HCT116 (cell line): ENCODE data around the gene SLC17A8. TPM values are rescaled to one million over a fixed set of nuclear protein-coding genes. Genes with fewer than 3 reads are reported as not detected.

Experiments used
- ATAC-seq: fragments of 200-7000 bp; cut with Tn5 transposase; 2 replicates; pipeline ENCODE4 v1.9.1; 2020; ENCODE audit warnings: mild to moderate bottlenecking, moderate library complexity
- BruUV-seq: library from RNA; stranded (reverse); fragments of 400-500 nt; replicated peaks from 2 replicates; lab custom pipeline; 2021; lab: Mats Ljungman, UMichigan
- CTCF ChIA-PET: fragments of 300-600 bp; sonication (Branson Sonifier 250); formaldehyde crosslinking; loops from one replicate; lab custom pipeline; 2021; ENCODE audit warnings: antibody characterized with exemption; lab: Charles Lee
- POLR2A ChIA-PET: fragments of 300-600, 350-600 bp; sonication (Branson Sonifier 250); formaldehyde crosslinking; loops from one replicate; lab custom pipeline; 2021; ENCODE audit warnings: antibody characterized with exemption; lab: Charles Lee
- RAD21 ChIA-PET, 2 experiments: fragments of 300-600 bp; sonication (Branson Sonifier 250); formaldehyde crosslinking; loops; one replicate each; lab custom pipeline; 2023; ENCODE audit warnings: low total read pairs in 2 of 2; ENCODE audit not compliant: uncharacterized antibody in 2 of 2, unreplicated experiment in 2 of 2, low non-redundant PET in 1 of 2; lab: Charles Lee
- DNase-seq: peaks from one replicate; pipeline ENCODE4 v3.0.0-alpha.2; 2010; ENCODE audit warnings: low read depth, low spot score
- H2AFZ ChIP-seq: fragments of 200-600 bp; shearing (Covaris generic), sonication (generic); 2 replicates; pipeline ENCODE4 v1.6.1; 2017; ENCODE audit warnings: low read depth, mixed run types, mixed read lengths, antibody characterized with exemption, low read length; ENCODE audit not compliant: poor library complexity, severe bottlenecking
- H3K27ac ChIP-seq: 2 replicates; pipeline ENCODE4 v1.5.1; 2012; ENCODE audit warnings: low read depth, low read length
- H3K27me3 ChIP-seq: fragments of 200-600 bp; sonication (generic); 2 replicates; pipeline ENCODE4 v1.6.1; 2016; ENCODE audit warnings: mixed run types, low read length, mixed read lengths; ENCODE audit not compliant: insufficient read depth
- H3K36me3 ChIP-seq, 2 experiments: fragments of 200-500 bp in 1 of 2; fragments of 200-600 bp in 1 of 2; sonication (Bioruptor generic) in 1 of 2; sonication (generic) in 1 of 2; 2 replicates each; pipeline versions ENCODE4 v1.5.1 to v1.6.1; 2014 to 2016; ENCODE audit warnings: low read length in 2 of 2, inconsistent platforms in 1 of 2, mixed read lengths in 1 of 2, mixed run types in 1 of 2; ENCODE audit not compliant: insufficient read depth in 2 of 2, control insufficient read depth in 1 of 2
- H3K4me1 ChIP-seq, 2 experiments: fragments of 200-600 bp in 1 of 2; sonication (generic) in 1 of 2; 2 replicates each; pipeline versions ENCODE4 v1.5.1 to v1.6.1; 2012 to 2017; ENCODE audit warnings: low read length in 2 of 2, inconsistent platforms in 1 of 2, mild to moderate bottlenecking in 1 of 2, mixed read lengths in 1 of 2, mixed run types in 1 of 2, moderate library complexity in 1 of 2; ENCODE audit not compliant: insufficient read depth in 2 of 2, control insufficient read depth in 1 of 2
- H3K4me2 ChIP-seq: fragments of 200-600 bp; sonication (generic); 2 replicates; pipeline ENCODE4 v1.6.1; 2017; ENCODE audit warnings: mixed run types, low read length, mixed read lengths
- H3K4me3 ChIP-seq, 2 experiments: fragments of 200-600 bp in 1 of 2; sonication (generic) in 1 of 2; replicated peaks in 1 of 2; 2 replicates each; pipeline ENCODE4 v1.5.1; 2011 to 2016; ENCODE audit warnings: low read length in 2 of 2, control low read depth in 1 of 2, low read depth in 1 of 2, mild to moderate bottlenecking in 1 of 2, mixed read lengths in 1 of 2, mixed run types in 1 of 2
- H3K79me2 ChIP-seq: fragments of 200-600 bp; sonication (generic); 2 replicates; pipeline ENCODE4 v1.6.1; 2017; ENCODE audit warnings: mild to moderate bottlenecking, mixed run types, low read length, moderate library complexity, mixed read lengths; ENCODE audit not compliant: insufficient read depth
- H3K9ac ChIP-seq: fragments of 200-600 bp; sonication (generic); 2 replicates; pipeline ENCODE4 v1.6.1; 2016; ENCODE audit warnings: low read length, mixed read lengths
- H3K9me2 ChIP-seq: fragments of 200-600 bp; sonication (generic), shearing (Covaris generic); 2 replicates; pipeline ENCODE4 v1.6.1; 2017; ENCODE audit warnings: mixed run types, mild to moderate bottlenecking, moderate library complexity; ENCODE audit not compliant: insufficient read depth
- H3K9me3 ChIP-seq, 2 experiments: fragments of 200-500 bp in 1 of 2; fragments of 200-600 bp in 1 of 2; sonication (Bioruptor generic) in 1 of 2; sonication (generic) in 1 of 2; 2 replicates each; pipeline ENCODE4 v1.6.1; 2014 to 2017; ENCODE audit warnings: low read length in 2 of 2, mixed read lengths in 2 of 2, inconsistent platforms in 1 of 2, low read depth in 1 of 2, mild to moderate bottlenecking in 1 of 2, mixed run types in 1 of 2, moderate library complexity in 1 of 2; ENCODE audit not compliant: control insufficient read depth in 1 of 2, insufficient read depth in 1 of 2
- H4K20me1 ChIP-seq: fragments of 200-600 bp; sonication (generic), shearing (Covaris generic); 2 replicates; pipeline ENCODE4 v1.6.1; 2017; ENCODE audit warnings: mixed run types, mild to moderate bottlenecking, moderate library complexity; ENCODE audit not compliant: insufficient read depth
- ATF3 ChIP-seq: IDR thresholded peaks from 2 replicates; pipeline ENCODE4 v1.6.1; 2012
- CBX3 ChIP-seq: IDR thresholded peaks from 2 replicates; pipeline ENCODE4 v1.6.1; 2012; ENCODE audit warnings: low read depth
- CEBPB ChIP-seq: IDR thresholded peaks from 2 replicates; pipeline ENCODE4 v1.6.1; 2012; ENCODE audit warnings: low read depth
- CTCF ChIP-seq, 3 experiments: fragments of 200-600 bp in 1 of 3; sonication (generic) in 1 of 3; IDR thresholded peaks in 2 of 3; conservative IDR thresholded peaks in 1 of 3; 2 replicates each; pipeline ENCODE4 v1.5.1; 2012 to 2017; ENCODE audit warnings: low read depth in 2 of 3, low read length in 2 of 3, antibody characterized with exemption in 1 of 3, borderline replicate concordance in 1 of 3, control low read depth in 1 of 3, mild to moderate bottlenecking in 1 of 3, mixed read lengths in 1 of 3, mixed run types in 1 of 3, moderate library complexity in 1 of 3; ENCODE audit not compliant: insufficient read depth in 1 of 3
- EZH2 ChIP-seq: fragments of 200-600 bp; sonication (generic); IDR thresholded peaks from 2 replicates; pipeline ENCODE4 v1.6.1; 2017; ENCODE audit warnings: antibody characterized with exemption, mixed run types
- EZH2phosphoT487 ChIP-seq: fragments of 200-600 bp; IDR thresholded peaks from 2 replicates; pipeline ENCODE4 v1.6.1; 2018; ENCODE audit warnings: antibody characterized with exemption, borderline replicate concordance
- JUND ChIP-seq: IDR thresholded peaks from 2 replicates; pipeline ENCODE4 v1.6.1; 2012
- POLR2A ChIP-seq: IDR thresholded peaks from 2 replicates; pipeline ENCODE4 v1.7.0; 2011; ENCODE audit warnings: borderline replicate concordance; ENCODE audit not compliant: insufficient read depth, insufficient read length; ENCODE audit errors: extremely low read depth
- POLR2AphosphoS5 ChIP-seq: IDR thresholded peaks from 2 replicates; pipeline ENCODE4 v1.6.1; 2011; ENCODE audit warnings: mild to moderate bottlenecking, low read depth, low read length, moderate library complexity
- RAD21 ChIP-seq: IDR thresholded peaks from 2 replicates; pipeline ENCODE4 v1.6.1; 2012; ENCODE audit warnings: low read depth, mild to moderate bottlenecking
- SP1 ChIP-seq: IDR thresholded peaks from 2 replicates; pipeline ENCODE4 v1.6.1; 2012; ENCODE audit warnings: low read depth
- SRF ChIP-seq: IDR thresholded peaks from 2 replicates; pipeline ENCODE4 v1.6.1; 2012; ENCODE audit warnings: low read depth
- ZBTB33 ChIP-seq: IDR thresholded peaks from 2 replicates; pipeline ENCODE4 v1.6.1; 2011; ENCODE audit warnings: mild to moderate bottlenecking, low read length, moderate library complexity; ENCODE audit not compliant: insufficient replicate concordance; ENCODE audit errors: extremely low read depth
- ZFX ChIP-seq: fragments of 450-650 bp; IDR thresholded peaks from 2 replicates; pipeline ENCODE4 v1.6.1; 2017
- ZNF274 ChIP-seq: fragments of 200-500 bp; sonication (Bioruptor generic); IDR thresholded peaks from 2 replicates; pipeline ENCODE4 v1.6.1; 2014; ENCODE audit warnings: mild to moderate bottlenecking, low read depth, low read length, inconsistent platforms
- intact Hi-C: fragments of 100-400 bp; cut with micrococcal nuclease; formaldehyde crosslinking; loops from 2 replicates; pipeline ENCODE4 v1.10.0; 2022
- total RNA-seq: library from RNA; stranded (reverse); gene quantifications from one replicate; pipeline ENCODE4 v1.2.1, GENCODE V29; 2021; ENCODE audit not compliant: unreplicated experiment

The SLC17A8 gene
- total RNA-seq, 1 experiment from 2014 or later: not detected

GRCh38 chr12:100393200-100393599 is 36.3 kb downstream of the SLC17A8 start:
- H3K9ac ChIP-seq: no peak overlapping the region
- no peak for TF ChIP-seq RAD21
- TF ChIP-seq JUND: no peak
- TF ChIP-seq CTCF (IDR thresholded peaks at IDR 0.05 in 2 of 3, conservative IDR thresholded peaks at IDR 0.05 in 1 of 3; ENCODE audit: borderline replicate concordance in 1 of 3, insufficient read depth in 1 of 3, low read depth in 2 of 3, low read length in 2 of 3): no peak
- no peak for TF ChIP-seq POLR2AphosphoS5
- TF ChIP-seq EZH2phosphoT487: no peak
- TF ChIP-seq SP1: no peak
- TF ChIP-seq ZNF274: no peak
- TF ChIP-seq CEBPB: no peak
- TF ChIP-seq POLR2A: no peak
- TF ChIP-seq CBX3: no peak
- TF ChIP-seq EZH2: no peak
- no peak for TF ChIP-seq SRF
- no peak for TF ChIP-seq ZBTB33
- no peak for TF ChIP-seq ATF3
- no peak for TF ChIP-seq ZFX
- no peaks in the 10 kb centered on the region for H3K79me2 ChIP-seq
- no peak overlapping the region for H3K4me2 ChIP-seq
- no peaks in the 10 kb centered on the region for H3K9me2 ChIP-seq
- ChIA-PET POLR2A (interaction anchor here (0.7 kb wide), 1 partner anchor 11 kb away, joined by 3 read pairs; no protein-coding TSS in a partner anchor), CTCF (interaction anchor here (1.3 kb wide), 1 partner anchor 11 kb away, joined by 6 read pairs; no protein-coding TSS in a partner anchor), RAD21 (no interaction called here)
- ATAC-seq: no peak
- H3K4me1 ChIP-seq: no peaks in the 10 kb centered on the region
- H3K27me3 ChIP-seq: no peaks in the 10 kb centered on the region
- no peaks in the 10 kb centered on the region for H3K36me3 ChIP-seq
- no peak overlapping the region for H3K27ac ChIP-seq
- no peak overlapping the region for H3K4me3 ChIP-seq
- BruUV-seq: no TSS peak
- H3K9me3 ChIP-seq: no peaks in the 10 kb centered on the region
- intact Hi-C loops: no loop called here
- H4K20me1 ChIP-seq: no peaks in the 10 kb centered on the region
- H2AFZ ChIP-seq: no peak overlapping the region
- DNase-seq: no peak
